K562 (cell line): ENCODE measurements around the gene COMMD9. TPM values are rescaled to one million over a fixed set of nuclear protein-coding genes. Genes with fewer than 3 reads are reported as not detected.

Source experiments
- ADNP ChIP-seq: fragments of 200-800 bp; sonication (Bioruptor generic); IDR thresholded peaks from 2 replicates; pipeline ENCODE4 v1.6.1; 2016; ENCODE audit warnings: missing genetic modification characterization, missing compliant biosample characterization
- CBFA2T3 ChIP-seq: fragments of 450-650 bp; IDR thresholded peaks from 2 replicates; pipeline ENCODE4 v1.6.1; 2017
- CBX1 ChIP-seq: sonication (generic); IDR thresholded peaks from 2 replicates; pipeline ENCODE4 v1.6.1; 2016; ENCODE audit warnings: antibody characterized with exemption, low read depth, mild to moderate bottlenecking
- CC2D1A ChIP-seq: fragments of 450-650 bp; IDR thresholded peaks from 2 replicates; pipeline ENCODE4 v1.6.1; 2017; ENCODE audit warnings: mild to moderate bottlenecking
- CEBPB ChIP-seq: fragments of 450-650 bp; IDR thresholded peaks from 2 replicates; pipeline ENCODE4 v1.6.1; 2016; ENCODE audit warnings: missing genetic modification characterization, missing compliant biosample characterization
- CHD4 ChIP-seq: fragments of 200-600 bp; sonication (generic); IDR thresholded peaks from 3 replicates; pipeline ENCODE4 v1.6.1; 2012; ENCODE audit warnings: low read depth, mild to moderate bottlenecking, mixed read lengths, low read length, inconsistent platforms; ENCODE audit not compliant: insufficient read depth, insufficient replicate concordance, poor library complexity, severe bottlenecking
- ESRRA ChIP-seq: fragments of 450-650 bp; IDR thresholded peaks from 2 replicates; pipeline ENCODE4 v1.6.1; 2014; ENCODE audit warnings: low read depth, mild to moderate bottlenecking, moderate library complexity, borderline replicate concordance
- MAX ChIP-seq: sonication (generic); formaldehyde crosslinking; IDR thresholded peaks from 2 replicates; pipeline ENCODE4 v1.9.0; 2022; ENCODE audit warnings: mild to moderate bottlenecking, missing genetic modification reagents
- NFYB ChIP-seq: IDR thresholded peaks from 2 replicates; pipeline ENCODE4 v1.6.1; 2011; ENCODE audit warnings: mild to moderate bottlenecking, moderate library complexity; ENCODE audit not compliant: insufficient read length; ENCODE audit errors: extremely low read depth
- RBBP5 ChIP-seq: fragments of 200-600 bp; sonication (generic); IDR thresholded peaks from 2 replicates; pipeline ENCODE4 v1.6.1; 2012; ENCODE audit warnings: borderline replicate concordance, mild to moderate bottlenecking, low read length, control low read depth, inconsistent platforms; ENCODE audit not compliant: insufficient read depth, poor library complexity, severe bottlenecking
- REST ChIP-seq, 2 experiments: fragments of 450-650 bp; formaldehyde crosslinking in 1 of 2; IDR thresholded peaks; 2 replicates each; pipeline versions ENCODE4 v1.4.0 to v1.6.1; 2014 to 2020; ENCODE audit warnings: mild to moderate bottlenecking in 2 of 2, borderline replicate concordance in 1 of 2, low read depth in 1 of 2
- STAT5B ChIP-seq: fragments of 250-450 bp; sonication (Bioruptor Pico); IDR thresholded peaks from 2 replicates; pipeline ENCODE4 v1.8.0; 2021; ENCODE audit warnings: mild to moderate bottlenecking, inconsistent platforms
- WHSC1 ChIP-seq: IDR thresholded peaks from one replicate; pipeline ENCODE4 v1.6.1; 2012; ENCODE audit warnings: low read length, control low read depth, inconsistent platforms
- ZFX ChIP-seq: sonication (generic); formaldehyde crosslinking; IDR thresholded peaks from 2 replicates; pipeline ENCODE4 v1.8.0; 2022; ENCODE audit warnings: mild to moderate bottlenecking, missing genetic modification reagents, moderate library complexity
- ZNF57 ChIP-seq: fragments of 450-650 bp; formaldehyde crosslinking; IDR thresholded peaks from 2 replicates; pipeline ENCODE4 v1.4.0; 2020; ENCODE audit warnings: mild to moderate bottlenecking, moderate library complexity
- polyA plus RNA-seq, 8 experiments: library from polyadenylated mRNA; depleted of rRNA in 4 of 8; stranded (reverse) in 5 of 8; unstranded in 3 of 8; fragments of >200 nt; fragmentation: Nextera tagmentation in 2 of 8; fragmentation: Illumina TruSeq in 1 of 8; extraction: Ambion mirVana in 2 of 8; extraction: Trizol in 1 of 8; gene quantifications; 2 replicates each; pipeline versions ENCODE4 v1.2.1 to v1.2.3, GENCODE V29; 2011 to 2014; ENCODE audit warnings: inconsistent platforms in 1 of 8, missing spikeins in 1 of 8
- total RNA-seq, 7 experiments: library from RNA; depleted of rRNA in 6 of 7; stranded (reverse); fragments of >200 nt in 6 of 7; fragmentation: Illumina TruSeq in 2 of 7; extraction: Trizol in 2 of 7; gene quantifications; 2 replicates each; pipeline versions ENCODE4 v1.2.1 to v1.2.3, GENCODE V29; 2011 to 2021; ENCODE audit warnings: low replicate concordance in 1 of 7
- TF ChIP-seq, protein P1 (sequence below): sonication (generic); IDR thresholded peaks from 2 replicates; pipeline ENCODE4 v1.6.1; 2016
- TF ChIP-seq, protein P2 (sequence below): sonication (generic); formaldehyde crosslinking; IDR thresholded peaks from 2 replicates; pipeline ENCODE4 v1.8.1; 2023; ENCODE audit warnings: mild to moderate bottlenecking, missing genetic modification reagents

The COMMD9 gene
- total and polyA plus RNA-seq, 9 of the 15 experiments (the other 6 are each of a cell fraction or from before 2014, with no cell fraction given): 27.3 to 121 (median 48.0) TPM

DNA sequence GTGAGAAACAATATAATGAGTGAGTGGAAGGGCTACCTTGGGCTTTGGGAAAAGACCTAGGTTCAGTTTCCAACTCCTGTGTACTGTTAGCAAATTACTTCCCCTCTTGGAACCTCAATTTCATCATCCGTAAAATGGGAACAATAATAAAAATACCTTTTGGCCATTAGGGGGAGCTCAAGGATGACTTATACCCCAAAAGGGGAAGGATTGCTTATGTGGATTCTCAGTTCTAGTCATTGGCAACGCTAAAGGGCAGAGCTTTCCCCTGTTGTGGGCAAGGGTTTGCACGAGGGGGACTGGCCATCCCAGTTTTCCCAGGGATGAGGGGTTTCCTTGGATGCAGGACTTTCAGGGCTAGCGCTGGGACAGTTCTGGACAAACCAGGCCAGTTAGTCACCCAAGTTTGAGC lies 3.1 kb upstream of the COMMD9 start (continued):
- TF ChIP-seq ADNP (peak; percentile 98), WHSC1 (no peak), CC2D1A (no peak), REST (IDR thresholded peaks at IDR 0.05; ENCODE audit: borderline replicate concordance) (peak; percentile 64; the same call in 1 of the 2 replicates), REST (CRISPR knock-in tag; IDR thresholded peaks at IDR 0.05; ENCODE audit: low read depth) (no peak), ZNF57 (CRISPR knock-in tag) (no peak), ESRRA (peak; percentile 71; the same call in 1 of the 2 replicates), CHD4 (peak; percentile 96), MAX (no peak), STAT5B (CRISPR knock-in tag) (no peak), RBBP5 (no peak), NFYB (no peak), CEBPB (tag) (peak; percentile 27; the same call in 1 of the 2 replicates), ZFX (CRISPR knock-in tag) (no peak), CBX1 (peak; percentile 87; the same call in 1 of the 2 replicates), CBFA2T3 (no peak)
- TF ChIP-seq, protein P1, sequence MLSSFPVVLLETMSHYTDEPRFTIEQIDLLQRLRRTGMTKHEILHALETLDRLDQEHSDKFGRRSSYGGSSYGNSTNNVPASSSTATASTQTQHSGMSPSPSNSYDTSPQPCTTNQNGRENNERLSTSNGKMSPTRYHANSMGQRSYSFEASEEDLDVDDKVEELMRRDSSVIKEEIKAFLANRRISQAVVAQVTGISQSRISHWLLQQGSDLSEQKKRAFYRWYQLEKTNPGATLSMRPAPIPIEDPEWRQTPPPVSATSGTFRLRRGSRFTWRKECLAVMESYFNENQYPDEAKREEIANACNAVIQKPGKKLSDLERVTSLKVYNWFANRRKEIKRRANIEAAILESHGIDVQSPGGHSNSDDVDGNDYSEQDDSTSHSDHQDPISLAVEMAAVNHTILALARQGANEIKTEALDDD: no peak
- TF ChIP-seq, protein P2, sequence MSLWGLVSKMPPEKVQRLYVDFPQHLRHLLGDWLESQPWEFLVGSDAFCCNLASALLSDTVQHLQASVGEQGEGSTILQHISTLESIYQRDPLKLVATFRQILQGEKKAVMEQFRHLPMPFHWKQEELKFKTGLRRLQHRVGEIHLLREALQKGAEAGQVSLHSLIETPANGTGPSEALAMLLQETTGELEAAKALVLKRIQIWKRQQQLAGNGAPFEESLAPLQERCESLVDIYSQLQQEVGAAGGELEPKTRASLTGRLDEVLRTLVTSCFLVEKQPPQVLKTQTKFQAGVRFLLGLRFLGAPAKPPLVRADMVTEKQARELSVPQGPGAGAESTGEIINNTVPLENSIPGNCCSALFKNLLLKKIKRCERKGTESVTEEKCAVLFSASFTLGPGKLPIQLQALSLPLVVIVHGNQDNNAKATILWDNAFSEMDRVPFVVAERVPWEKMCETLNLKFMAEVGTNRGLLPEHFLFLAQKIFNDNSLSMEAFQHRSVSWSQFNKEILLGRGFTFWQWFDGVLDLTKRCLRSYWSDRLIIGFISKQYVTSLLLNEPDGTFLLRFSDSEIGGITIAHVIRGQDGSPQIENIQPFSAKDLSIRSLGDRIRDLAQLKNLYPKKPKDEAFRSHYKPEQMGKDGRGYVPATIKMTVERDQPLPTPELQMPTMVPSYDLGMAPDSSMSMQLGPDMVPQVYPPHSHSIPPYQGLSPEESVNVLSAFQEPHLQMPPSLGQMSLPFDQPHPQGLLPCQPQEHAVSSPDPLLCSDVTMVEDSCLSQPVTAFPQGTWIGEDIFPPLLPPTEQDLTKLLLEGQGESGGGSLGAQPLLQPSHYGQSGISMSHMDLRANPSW: no peak
